CD4-positive, alpha-beta T cell treated with Interleukin-17A for 1 hour (primary cell): ENCODE data around the gene TUBGCP5.

Experiments used
- DNase-seq: peaks from one replicate; pipeline ENCODE4 v3.0.0-alpha.2; 2020

Gene TUBGCP5

GRCh38 chr15:22951381-22952280 lies 87.7 kb downstream of the TUBGCP5 start:
- DNase-seq = no peak

- DNase-seq = no peak
These were observed 88.4 kb downstream of the TUBGCP5 start for GRCh38 chr15:22951031-22951380.

GRCh38 chr15:22950256-22950990 lies 88.9 kb downstream of the TUBGCP5 start:
- DNase-seq = no peak
